GM21447 (cell line): ENCODE measurements around the gene ZDHHC1.

ENCODE experiments used
- ATAC-seq: cut with Tn5 transposase; IDR thresholded peaks from one replicate; pipeline ENCODE4 v1.9.1; 2021; ENCODE audit not compliant: unreplicated experiment

ZDHHC1 gene

GRCh38 chr16:67411339-67411738 lies 4.9 kb downstream of the ZDHHC1 start:
- ATAC-seq: no peak

GRCh38 chr16:67409631-67410030 lies 6.6 kb downstream of the ZDHHC1 start:
- ATAC-seq: no peak

GRCh38 chr16:67407788-67408452 lies 8.4 kb downstream of the ZDHHC1 start:
- ATAC-seq: no peak

- ATAC-seq: no peak
These were observed 9.0 kb downstream of the ZDHHC1 start for GRCh38 chr16:67407176-67407787.

GRCh38 chr16:67406111-67406971 lies 9.9 kb downstream of the ZDHHC1 start:
- ATAC-seq: no peak

GRCh38 chr16:67405336-67405735 lies 10.9 kb downstream of the ZDHHC1 start:
- ATAC-seq: no peak

GRCh38 chr16:67404740-67405226 lies 11.5 kb downstream of the ZDHHC1 start:
- ATAC-seq: no peak

GRCh38 chr16:67403976-67404555 lies 12.2 kb downstream of the ZDHHC1 start:
- no peak for ATAC-seq

- ATAC-seq: no peak
These were observed 15.4 kb downstream of the ZDHHC1 start for GRCh38 chr16:67400901-67401300.

GRCh38 chr16:67399749-67400704 lies 16.2 kb downstream of the ZDHHC1 start:
- ATAC-seq: no peak

- no peak for ATAC-seq
These were observed 17.0 kb downstream of the ZDHHC1 start for GRCh38 chr16:67399218-67399733.

GRCh38 chr16:67398546-67399217 lies 17.6 kb downstream of the ZDHHC1 start:
- no peak for ATAC-seq

GRCh38 chr16:67397812-67398545 lies 18.3 kb downstream of the ZDHHC1 start:
- no peak for ATAC-seq

- no peak for ATAC-seq
These were observed 19.1 kb downstream of the ZDHHC1 start for GRCh38 chr16:67397036-67397801.

- no peak for ATAC-seq
These were observed 19.9 kb downstream of the ZDHHC1 start for GRCh38 chr16:67396159-67397035.

GRCh38 chr16:67395458-67396158 lies 20.7 kb downstream of the ZDHHC1 start:
- ATAC-seq: no peak

GRCh38 chr16:67395105-67395457 lies 21.2 kb downstream of the ZDHHC1 start:
- ATAC-seq: no peak
